Measurements from ENCODE around the gene C11orf87.
A peak's percentile ranks its signal among the peaks of the same experiment; 100 is the strongest.

GRCh38 chr11:109425554-109425953 is 3.6 kb downstream of the C11orf87 start:
- TF ChIP-seq ZNF114 (CRISPR knock-in tag; IDR thresholded peaks at IDR 0.05) (no peak), CTCF (conservative IDR thresholded peaks at IDR 0.05; ENCODE audit: low read depth in 2 of 2) (peak in 1 of 2 experiments; percentile 20; a peak in 1 of 4 replicates), POLR2AphosphoS5 (IDR thresholded peaks at IDR 0.05; ENCODE audit: low read depth) (no peak), EZH2 (IDR thresholded peaks at IDR 0.05; ENCODE audit: low read depth, unreplicated experiment) (no peak), EZH2phosphoT487 (IDR thresholded peaks at IDR 0.05; ENCODE audit: unreplicated experiment) (no peak), REST (IDR thresholded peaks at IDR 0.05; ENCODE audit: unreplicated experiment) (no peak), CREB1 (CRISPR knock-in tag; IDR thresholded peaks at IDR 0.05; ENCODE audit: low read depth) (no peak)

All from GM23338 (cell line).